T-helper 1 cell (primary cell): ENCODE measurements around the gene TRPV5.
"Not testable (repeated sequence)": the region's sequence is repeated elsewhere in the genome, so short reads cannot be mapped to it uniquely, and the experiment has no call there.

Source experiments
- DNase-seq, 5 donors: peaks; one replicate each; pipeline ENCODE4 v3.0.0-alpha.2; 2012 to 2020
- total RNA-seq, 4 donors: gene quantifications; one replicate each; lab custom pipeline; 2026; lab: John Stamatoyannopoulos, UW

Gene TRPV5
- total RNA-seq, result 0 to 0.30 (median 0) reads per million in 4 donors

- DNase-seq, result no peak
Measured at GRCh38 chr7:142933624-142934023, at the start of gene TRPV5. Gene TRPV5, minus strand, starts transcription at chr7:142933746. Its CDS starts 287 bp downstream, at chr7:142933459.

DNA sequence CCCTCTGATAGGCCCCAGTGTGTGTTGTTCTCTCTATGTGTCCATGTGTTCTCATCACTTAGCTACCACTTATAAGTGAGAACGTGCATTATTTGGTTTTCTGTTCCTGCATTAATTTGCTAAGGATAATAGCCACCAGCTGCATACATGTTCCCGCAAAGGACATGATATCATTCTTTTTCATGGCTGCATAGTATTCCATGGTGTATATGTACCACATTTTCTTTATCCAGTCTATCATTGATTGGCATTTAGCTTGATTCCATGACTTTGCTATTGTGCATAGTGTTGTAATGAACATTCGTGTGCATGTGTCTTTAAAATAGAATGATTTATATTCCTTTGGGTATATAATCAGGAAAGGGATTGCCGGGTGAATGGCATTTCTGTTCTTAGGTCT, 44.9 kb upstream of the TRPV5 start:
- not testable (repeated sequence) for DNase-seq

GRCh38 chr7:142974626-142975025, 41.1 kb upstream of the TRPV5 start:
- no peak for DNase-seq

- DNase-seq, result no peak
Measured at GRCh38 chr7:142969183-142969582, 35.6 kb upstream of the TRPV5 start.

DNA sequence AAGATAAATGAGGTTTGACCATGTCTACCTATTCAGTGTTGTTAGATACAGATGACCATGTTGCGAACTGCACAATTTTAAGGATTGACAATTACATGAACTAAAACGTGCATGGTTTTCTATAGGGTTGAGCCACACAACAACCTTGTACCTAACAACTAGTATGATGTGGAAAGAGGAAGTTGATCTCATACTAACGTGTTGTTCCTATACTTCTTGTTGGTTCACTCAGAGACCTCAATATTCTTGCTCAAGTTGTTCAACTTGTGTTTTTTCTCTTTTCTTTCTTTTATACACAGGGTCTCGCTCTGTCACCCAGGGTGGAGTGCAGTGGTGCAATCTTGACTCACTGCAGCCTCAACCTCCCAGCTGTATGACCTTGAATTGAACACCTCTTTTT, 34.7 kb upstream of the TRPV5 start:
- DNase-seq, result no peak

DNA sequence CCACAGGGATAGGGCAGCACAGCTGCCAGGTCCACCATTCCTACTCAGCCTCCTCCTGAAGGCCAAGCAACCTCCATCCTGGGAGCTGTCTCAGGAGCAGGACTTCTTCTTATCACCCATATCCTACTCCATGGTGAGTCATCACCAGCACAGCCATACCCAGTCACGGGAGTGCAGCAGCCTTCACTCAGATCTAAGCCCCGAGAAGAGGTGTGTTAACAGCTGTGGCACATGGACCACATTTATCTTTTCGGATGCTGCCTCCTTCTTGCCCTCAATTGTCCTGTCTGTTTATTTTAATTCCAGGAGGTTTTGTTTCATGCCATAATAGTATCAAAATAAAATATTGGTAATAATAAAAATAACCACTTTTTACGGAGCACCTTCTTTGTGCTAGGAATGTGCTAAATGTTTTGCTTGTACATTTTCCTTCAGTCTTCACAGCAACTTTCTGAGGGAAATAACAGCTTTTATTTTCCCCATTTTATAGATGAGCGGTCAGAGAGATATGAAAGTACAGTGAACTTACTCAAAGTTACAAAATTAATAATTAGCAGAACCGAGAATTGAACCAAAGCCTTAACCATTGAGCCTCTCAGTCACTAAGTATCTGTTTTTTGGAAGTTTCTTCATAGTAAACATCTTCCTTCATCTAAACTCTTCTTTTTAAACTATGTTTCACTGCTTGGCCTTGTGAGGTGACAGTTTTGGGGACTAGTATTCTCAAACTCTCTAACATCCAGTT, 31.1 kb upstream of the TRPV5 start:
- no peak for DNase-seq

DNA sequence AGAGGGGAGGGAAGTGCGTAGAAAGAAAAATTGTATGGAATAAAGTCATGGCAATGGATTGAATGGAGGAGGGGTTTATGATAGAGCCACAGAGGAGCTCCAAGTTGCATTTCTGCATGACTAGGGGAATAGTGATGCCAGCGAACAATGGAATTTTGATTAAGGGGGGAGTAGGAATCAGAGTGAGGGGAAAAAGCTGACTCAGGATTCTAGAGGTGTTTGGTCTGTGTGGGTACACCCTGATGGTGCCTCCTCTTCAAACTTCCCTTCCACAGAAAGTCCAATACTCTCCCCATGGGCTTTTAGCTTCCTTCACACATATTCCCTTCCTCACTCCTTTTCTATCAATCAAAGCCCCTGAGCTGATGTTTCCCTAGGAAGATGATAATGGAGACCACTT, 30.4 kb upstream of the TRPV5 start:
- DNase-seq, result no peak

- DNase-seq, result no peak
Measured at GRCh38 chr7:142962991-142963390, 29.4 kb upstream of the TRPV5 start.

DNA sequence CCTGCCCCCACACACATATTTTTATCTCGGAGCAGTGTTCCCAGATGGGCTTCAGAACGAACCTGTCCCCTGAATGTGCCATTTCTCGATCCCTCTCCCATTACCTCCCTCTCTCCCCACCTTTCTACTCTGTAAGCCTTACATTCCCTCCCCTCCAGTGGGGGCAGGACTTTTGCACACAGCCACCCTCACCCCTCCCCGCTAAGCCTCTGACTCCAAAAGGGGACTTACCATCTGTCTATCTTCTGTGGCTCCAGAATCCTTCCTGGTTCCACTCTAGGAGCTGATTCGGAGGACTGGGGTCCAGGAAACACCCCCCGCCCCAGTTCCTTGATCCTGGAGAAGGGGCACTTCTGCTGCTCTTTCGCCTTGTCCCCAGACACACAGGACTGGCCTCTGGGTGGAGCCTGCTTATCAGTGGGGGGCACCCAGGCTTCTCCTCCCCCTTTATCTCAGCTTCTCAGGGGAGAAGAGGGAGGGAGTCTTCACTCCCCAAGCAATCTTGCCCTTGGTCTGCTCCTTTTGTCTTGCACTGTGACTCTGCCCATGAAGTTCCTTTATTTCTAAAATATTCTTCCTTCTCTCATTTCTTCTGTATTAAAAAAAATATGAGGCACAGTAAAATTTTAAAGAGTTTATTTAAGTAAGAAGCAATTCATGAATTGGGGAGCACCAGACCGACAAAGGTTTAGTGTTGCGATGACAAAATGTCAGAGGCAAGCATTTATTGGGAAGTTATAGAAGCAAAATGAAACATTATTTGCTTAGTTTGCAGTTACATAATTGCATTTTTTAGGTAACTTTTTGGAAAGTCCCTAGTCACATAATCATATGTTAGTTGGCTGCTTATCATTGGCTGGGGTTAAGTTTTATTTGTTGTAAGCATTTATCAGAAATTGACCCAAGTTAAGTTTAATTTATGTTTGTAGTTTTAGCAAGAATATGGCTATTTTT, 28.7 kb upstream of the TRPV5 start, which contains the start of gene KEL:
Gene KEL, minus strand, starts transcription at position 391 of the 954 bp plus-strand sequence. Its CDS starts 157 bp downstream, at position 234.
- no peak for DNase-seq

DNA sequence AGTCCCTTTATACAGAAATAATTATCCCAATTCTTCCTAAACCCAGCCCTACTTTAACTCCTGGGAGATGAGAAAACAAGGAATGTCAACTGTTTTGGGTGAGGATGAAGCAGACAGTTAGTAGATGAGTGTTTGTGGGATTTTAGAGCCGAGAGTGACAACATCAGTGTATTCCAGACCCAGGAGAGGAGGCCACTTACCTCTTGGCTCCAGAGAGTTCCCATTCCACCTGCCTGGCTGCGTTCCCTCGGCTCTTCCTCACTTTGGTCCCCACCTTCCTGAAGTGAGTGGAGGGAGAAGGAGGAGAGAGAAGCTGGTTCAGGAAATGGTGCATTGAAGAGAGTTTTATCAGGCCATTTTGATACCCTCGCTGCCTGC, 28.0 kb upstream of the TRPV5 start:
- no peak for DNase-seq

GRCh38 chr7:142960955-142961512, 27.5 kb upstream of the TRPV5 start:
- DNase-seq, result no peak

GRCh38 chr7:142959202-142959601, 25.7 kb upstream of the TRPV5 start:
- DNase-seq, result no peak

- no peak for DNase-seq
Measured at GRCh38 chr7:142957723-142958122, 24.2 kb upstream of the TRPV5 start.

- DNase-seq, result no peak
Measured at GRCh38 chr7:142956951-142957623, 23.5 kb upstream of the TRPV5 start.

DNA sequence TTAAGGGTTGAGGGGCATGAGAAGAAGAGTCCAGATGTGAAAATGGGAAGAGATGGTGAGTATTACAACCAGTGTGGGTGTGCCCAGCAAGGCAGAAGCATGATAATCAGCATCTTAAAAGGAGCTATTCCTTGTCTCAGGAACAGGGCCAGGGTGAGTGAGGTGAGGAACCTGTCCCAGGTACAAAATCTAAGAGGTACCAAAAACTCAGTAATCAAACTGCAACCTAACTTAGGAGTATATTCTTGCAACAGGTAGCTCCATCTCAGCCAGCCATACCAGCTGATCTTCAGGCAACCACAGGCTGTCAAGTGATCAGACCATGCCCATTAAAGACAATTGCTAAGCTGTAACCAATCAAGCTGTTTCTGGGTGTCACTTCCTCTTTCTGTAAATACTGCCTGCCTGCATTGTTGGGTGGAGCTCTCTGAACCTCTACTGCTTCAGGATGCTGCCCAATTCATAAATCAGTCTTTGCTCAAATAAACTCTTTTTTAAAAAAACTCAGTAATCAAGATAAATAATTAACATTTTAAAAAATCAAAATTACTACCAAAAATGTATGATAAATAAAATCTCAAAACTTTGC, 21.2 kb upstream of the TRPV5 start:
- no peak for DNase-seq

- no peak for DNase-seq
Measured at GRCh38 chr7:142950235-142950634, 16.7 kb upstream of the TRPV5 start.

DNA sequence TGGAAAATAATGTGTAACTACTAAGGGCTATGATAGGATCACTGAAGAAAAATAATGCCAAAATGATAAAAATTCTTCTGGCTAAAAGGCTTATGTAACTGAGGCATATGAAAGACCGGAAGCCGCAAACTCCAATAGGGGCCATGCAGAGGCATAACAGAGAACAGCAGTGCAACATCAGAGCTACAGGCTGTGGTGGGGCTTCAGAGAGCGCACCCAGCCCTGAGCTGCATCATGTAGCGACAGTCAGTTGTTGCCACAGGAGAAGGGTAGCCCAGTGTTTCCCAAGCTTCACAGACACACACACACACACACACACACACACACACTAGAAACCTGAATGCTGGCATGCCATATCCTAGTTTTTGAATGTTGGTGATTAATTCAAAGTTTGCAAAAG, 15.1 kb upstream of the TRPV5 start:
- DNase-seq, result no peak

DNA sequence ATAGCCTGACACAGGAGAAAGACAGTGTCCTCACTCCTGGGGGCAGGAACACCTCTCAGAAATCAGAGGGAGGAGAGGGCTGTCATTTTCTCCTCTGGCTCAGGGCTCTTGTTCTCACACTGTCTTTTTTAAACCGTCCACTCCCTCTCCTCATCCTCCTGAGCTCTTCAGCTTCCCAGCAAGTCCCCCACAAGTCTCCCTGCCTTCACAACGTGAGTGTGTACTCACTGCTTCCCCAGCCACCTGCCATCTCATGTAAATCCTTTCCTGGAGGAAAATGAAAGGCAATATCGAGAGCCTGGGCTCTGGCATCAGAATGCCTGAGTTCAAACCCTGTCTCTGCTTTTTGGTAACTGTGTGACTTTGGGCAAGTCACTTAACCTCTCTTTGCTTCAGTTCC, 11.5 kb upstream of the TRPV5 start:
- DNase-seq, result no peak

GRCh38 chr7:142943706-142944268, 10.2 kb upstream of the TRPV5 start:
- no peak for DNase-seq

DNA sequence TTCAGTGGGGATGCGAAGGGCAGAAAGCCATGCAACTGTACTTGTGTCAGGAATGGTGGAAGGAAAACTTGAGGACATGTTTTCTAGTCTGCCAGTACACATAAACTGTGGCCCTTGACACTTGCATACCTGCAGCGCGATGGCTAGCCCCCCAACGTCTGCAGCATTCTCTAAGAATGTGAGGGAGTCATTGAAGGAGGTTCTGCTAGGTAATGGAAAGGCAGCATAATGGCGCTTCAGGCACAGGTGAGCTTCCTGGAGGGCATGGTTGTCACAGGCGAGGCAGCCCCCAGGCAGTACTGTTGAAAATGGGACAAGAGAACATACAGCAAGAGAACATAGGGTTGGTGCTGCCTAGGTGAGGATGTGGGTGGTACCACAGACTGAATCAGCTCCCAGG, 9.2 kb upstream of the TRPV5 start:
- DNase-seq, result no peak

DNA sequence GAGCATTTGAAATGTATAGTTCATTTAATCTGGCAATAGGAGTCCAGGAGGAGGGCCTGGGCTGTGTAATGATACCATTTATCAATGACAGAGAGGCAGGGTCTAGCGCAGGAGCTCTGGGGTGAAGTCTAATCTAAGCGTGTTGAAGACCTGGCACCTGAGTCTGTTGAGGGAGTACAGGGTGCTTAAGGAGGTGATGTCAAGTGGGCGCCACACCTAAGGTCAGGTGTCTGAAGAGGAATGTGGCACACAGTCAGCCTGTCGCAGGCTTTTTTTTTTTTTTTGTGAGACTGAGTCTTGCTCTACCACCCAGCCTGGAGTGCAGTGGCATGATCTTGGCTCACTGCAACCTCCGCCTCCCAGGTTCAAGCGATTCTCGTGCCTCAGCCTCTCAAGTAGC, 8.0 kb upstream of the TRPV5 start:
- DNase-seq, result no peak

GRCh38 chr7:142940966-142941535, 7.5 kb upstream of the TRPV5 start:
- no peak for DNase-seq
